GM19035 (cell line): ENCODE data around the gene SLC5A10.
"Not testable (repeated sequence)": the region's sequence is repeated elsewhere in the genome, so short reads cannot be mapped to it uniquely, and the experiment has no call there.

Experiments
- ATAC-seq: cut with Tn5 transposase; IDR thresholded peaks from one replicate; pipeline ENCODE4 v1.9.1; 2021; ENCODE audit not compliant: unreplicated experiment

Gene SLC5A10

DNA sequence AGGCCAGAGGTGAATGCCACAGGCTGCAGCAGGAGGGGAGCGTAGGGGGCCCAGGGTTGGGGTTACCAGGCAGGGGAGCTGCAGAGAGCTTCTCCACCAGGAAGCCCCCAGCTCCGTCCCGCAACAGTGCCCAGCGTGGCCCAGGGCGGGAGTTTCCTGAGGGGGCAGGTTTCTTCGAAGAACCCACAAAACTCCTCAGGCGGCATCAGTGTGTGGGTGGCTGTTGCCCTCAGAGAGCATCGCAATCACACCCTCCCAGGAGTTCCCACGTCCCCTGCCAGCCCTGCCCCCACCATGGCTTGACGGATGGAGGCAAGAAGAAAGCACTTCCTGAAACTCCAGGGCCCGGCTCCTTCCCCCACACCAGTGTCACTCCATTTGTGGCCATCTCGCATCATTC is 86.8 kb downstream of the SLC5A10 start:
- not testable (repeated sequence) for ATAC-seq

DNA sequence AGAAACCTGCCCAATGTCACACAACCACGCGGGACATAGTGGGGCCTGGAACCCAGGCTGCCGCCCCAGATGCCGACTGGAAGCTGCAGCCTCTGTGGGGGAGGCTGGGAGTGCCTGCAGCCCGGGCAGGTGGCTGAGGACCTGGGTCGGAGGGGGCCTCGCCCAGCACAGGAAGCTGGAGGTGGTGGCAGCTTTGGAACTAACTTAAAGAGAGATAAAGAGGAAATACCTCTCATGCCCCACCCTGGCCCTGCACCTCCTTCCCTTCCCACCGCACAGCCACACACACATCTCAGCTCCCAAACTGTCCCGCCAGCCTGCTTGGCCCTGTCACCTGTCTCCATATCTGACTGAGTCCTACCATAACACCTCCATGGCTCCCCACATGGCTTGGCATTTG is 88.4 kb downstream of the SLC5A10 start:
- not testable (repeated sequence) for ATAC-seq

DNA sequence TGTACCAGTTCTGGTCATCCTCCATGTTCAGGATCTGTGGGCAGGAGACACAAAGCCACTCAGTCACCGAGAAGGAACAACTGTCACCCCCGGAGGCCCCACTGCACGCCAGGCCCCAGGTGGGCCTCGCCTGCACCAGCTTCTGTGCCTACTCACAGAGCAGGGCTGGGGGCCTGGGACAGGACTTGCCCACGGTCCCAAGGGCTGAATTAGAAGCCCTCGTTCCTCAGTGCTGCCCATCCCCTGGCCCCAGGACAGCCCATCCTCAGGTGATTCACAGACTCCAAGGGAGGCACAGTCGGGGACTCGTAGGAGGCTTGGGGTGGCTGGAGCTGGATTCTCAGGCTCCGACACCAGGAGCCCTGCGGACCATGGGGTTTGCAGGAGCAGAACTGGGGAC is 89.9 kb downstream of the SLC5A10 start:
- ATAC-seq, result not testable (repeated sequence)

DNA sequence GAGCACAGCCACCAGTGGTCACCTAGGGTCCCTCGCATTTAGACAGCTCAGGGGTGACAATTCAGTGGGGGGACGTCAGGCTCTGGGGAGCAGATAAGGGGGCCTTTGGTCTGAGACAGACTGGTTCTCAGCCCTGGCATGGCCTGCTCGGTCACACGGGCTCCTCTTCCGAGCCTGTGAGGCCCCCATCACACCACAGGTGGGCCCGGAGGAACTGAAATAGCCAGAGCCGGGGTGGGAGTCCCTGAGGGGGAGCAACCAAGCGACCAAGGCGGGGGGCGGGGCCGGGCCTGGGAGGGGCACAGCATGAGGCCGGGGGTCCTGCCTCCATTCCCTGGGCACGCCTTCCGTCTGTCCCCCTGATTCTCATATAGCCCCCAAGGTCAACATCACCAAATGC is 90.4 kb downstream of the SLC5A10 start:
- ATAC-seq, result not testable (repeated sequence)

DNA sequence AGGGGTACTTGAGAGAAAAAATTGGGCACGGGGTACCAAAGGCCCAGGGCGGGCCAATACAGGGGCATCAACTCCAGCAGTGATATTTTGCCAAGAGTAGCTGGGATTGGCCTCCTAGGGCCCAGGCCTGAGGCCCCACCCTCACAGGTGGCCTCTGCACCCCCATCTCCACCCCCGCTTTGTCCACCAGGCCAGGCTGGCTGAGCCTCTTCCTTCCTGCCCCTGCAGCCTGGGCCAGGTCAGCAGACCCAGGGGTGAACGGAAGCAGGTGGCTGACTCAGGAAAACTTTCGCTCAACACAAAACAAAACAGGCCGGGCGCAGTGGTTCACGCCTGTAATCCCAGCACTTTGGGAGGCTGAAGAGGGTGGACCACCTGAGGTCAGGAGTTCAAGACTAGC is 91.1 kb downstream of the SLC5A10 start:
- ATAC-seq, result not testable (repeated sequence)

DNA sequence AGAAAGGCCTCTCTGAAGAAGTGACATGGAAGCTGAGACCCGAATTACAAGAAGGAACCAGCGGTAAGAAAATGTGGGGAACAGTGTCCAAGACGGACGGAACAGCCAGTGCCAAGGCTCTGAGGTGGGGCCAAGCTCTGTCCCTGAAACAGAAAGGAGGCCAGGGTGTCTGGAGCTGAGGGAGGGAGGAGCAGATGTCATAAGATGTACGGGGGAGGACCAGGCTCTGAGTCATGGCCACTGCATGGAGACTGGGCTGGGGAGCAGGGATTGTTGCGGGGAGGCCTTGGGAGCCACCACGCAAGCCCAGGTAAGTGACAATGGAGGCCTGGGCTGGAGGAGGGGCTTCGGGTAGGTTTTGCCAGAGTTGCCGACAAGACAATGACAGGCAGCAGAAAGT is 92.7 kb downstream of the SLC5A10 start:
- ATAC-seq, result not testable (repeated sequence)

DNA sequence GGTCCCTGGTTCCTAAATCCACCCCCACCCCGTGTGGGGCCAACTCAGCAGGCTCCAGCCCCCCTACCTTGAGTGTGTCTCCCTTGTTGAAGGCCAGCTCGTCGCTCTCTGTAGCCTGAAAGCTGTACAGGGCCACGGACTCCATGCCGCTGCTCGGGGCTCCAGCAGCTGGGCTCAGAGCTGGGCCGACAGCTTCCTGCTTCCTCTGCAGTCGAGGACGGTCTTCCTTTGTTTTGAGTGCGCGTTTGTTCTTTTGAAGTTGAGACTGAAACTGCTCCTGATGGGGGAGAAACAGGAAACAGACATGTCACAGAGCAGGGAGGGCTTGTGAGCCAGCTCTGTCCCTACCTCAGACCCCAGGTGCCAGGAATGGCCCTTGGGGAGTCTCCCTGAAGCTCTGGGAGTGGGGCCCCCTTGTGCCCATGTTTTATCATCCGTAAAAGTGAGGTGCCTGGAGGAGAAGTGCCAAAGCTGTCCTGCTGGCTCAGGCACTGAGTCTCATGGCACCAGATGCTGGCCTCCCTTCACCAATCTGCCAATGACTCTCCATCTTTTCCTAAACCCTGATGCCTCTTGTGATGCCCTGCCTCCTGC is 94.9 kb downstream of the SLC5A10 start, which contains the start of gene GRAP:
Gene GRAP (minus strand): TSS at position 176 of the 594 bp plus-strand sequence. CDS start 31 bp downstream, at position 145.
- not testable (repeated sequence) for ATAC-seq

DNA sequence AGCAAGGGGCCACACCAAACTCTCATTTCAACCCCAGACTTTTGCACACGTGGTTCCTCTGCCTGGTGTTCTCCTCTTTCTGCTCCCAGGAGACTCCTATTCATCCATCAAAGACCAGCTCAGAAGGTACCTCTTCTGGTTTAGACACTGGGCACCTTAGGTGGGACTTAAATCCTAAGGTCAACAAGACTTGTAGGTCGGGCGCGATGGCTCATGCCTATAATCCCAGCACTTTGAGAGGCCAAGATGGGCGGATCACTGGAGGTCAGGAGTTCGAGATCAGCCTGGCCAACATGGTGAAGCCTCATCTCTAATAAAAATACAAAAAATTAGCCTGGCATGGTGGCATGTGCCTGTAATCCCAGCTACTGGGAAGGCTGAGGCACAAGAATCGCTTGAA is 95.5 kb downstream of the SLC5A10 start:
- not testable (repeated sequence) for ATAC-seq

DNA sequence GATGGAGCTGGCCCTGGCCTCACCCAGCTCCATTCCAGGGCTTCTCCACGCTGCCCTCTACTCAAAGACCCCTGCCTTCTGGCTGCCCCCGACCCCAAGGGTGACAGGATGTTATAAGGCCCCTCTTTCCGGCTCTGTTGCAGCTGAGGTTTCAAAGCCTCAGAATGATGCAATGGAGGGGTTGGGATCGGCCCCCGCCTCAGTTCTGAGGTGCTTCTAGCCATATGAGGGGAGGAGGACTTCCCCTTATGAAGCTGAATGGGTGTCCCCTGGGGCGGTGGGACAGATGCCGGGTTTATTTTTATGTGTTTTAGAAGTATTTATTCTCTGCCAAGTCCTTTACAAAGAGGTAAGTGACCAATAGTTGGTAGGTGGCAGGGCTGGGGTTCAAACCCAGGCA is 96.9 kb downstream of the SLC5A10 start:
- ATAC-seq, result not testable (repeated sequence)

DNA sequence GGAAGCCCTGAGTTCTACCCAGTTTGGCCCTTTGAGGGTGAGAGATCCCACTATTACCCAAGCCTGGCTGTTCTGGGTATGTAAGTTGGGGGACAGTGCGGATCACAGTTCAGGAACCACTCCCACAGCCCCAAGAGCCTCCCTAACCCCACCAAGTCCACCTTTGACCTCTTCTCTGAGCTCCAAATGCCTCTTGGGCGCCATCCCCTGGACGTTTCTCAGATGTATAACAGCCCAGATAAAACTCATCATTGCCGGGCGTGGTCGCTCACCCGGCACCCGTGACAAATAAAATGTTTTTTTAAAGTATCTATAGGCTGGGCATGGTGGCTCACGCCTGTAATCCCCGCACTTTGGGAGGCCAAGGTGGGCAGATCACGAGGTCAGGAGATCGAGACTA is 103.5 kb downstream of the SLC5A10 start:
- not testable (repeated sequence) for ATAC-seq

DNA sequence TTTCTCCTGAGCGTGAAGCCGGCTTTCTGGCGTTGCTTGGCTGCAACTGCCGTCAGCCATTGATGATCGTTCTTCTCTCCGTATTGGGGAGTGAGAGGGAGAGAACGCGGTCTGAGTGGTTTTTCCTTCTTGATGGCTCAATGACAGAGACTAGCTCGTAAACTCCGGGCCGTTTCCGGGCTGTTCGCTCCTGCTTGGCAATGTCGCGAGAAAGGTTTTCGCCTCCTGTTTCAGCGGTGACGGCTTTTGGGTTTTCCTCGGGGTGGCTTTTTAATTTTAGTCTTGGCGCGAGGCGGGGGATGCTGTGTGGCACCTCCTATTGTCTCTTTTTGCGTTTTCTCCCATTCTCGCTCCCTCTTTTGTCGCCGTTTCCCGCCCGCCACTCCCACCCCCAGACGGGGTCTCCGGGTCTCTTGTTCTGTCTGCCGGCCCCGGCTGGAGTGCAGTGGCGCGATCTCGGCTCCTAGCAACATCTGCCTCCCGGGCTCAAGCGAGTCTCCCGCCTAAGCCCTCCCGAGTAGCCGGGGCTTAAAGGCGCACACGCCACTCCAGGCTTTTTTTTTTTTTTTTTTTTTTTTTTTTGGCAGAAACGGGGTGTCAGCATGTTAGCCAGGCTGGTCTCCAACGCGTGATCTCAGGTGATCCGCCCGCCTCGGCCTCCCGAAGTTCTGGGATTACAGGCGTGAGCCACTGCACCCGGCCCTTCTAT is 110.2 kb downstream of the SLC5A10 start:
- ATAC-seq, result peak; percentile 56

DNA sequence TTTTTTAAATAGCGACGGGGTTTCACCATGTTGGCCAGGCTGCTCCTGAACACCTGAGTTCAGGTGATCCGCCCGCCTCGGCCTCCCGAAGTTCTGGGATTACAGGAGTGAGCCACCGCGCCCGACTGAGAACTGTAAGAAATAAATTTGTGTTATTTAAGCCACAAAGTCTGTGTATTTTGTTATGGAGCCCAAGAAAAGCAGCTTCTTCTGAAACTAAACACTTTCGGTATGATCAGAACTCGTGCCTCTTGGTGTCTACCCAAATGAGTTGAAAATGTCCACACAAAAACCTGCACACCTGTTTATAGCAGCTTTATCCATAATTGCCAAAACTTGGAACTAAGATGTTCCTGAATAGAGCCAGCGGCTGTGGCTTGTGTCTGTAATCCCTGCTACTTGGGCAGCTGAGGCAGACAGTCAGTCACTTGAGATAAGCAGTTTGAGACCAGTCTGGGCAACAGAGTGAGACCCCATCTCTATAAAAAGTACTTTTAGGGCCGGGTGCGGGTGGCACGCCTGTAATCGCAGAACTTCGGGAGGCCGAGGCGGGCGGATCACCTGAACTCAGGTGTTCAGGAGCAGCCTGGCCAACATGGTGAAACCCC is 110.9 kb downstream of the SLC5A10 start:
- ATAC-seq, result peak; percentile 61

DNA sequence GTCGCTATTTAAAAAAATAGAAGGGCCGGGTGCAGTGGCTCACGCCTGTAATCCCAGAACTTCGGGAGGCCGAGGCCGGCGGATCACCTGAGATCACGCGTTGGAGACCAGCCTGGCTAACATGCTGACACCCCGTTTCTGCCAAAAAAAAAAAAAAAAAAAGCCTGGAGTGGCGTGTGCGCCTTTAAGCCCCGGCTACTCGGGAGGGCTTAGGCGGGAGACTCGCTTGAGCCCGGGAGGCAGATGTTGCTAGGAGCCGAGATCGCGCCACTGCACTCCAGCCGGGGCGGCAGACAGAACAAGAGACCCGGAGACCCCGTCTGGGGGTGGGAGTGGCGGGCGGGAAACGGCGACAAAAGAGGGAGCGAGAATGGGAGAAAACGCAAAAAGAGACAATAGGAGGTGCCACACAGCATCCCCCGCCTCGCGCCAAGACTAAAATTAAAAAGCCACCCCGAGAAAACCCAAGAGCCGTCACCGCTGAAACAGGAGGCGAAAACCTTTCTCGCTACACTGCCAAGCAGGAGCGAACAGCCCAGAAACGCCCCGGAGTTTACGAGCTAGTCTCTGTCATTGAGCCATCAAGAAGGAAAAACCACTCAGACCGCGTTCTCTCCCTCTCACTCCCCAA is 111.5 kb downstream of the SLC5A10 start:
- ATAC-seq, result peak; percentile 36

DNA sequence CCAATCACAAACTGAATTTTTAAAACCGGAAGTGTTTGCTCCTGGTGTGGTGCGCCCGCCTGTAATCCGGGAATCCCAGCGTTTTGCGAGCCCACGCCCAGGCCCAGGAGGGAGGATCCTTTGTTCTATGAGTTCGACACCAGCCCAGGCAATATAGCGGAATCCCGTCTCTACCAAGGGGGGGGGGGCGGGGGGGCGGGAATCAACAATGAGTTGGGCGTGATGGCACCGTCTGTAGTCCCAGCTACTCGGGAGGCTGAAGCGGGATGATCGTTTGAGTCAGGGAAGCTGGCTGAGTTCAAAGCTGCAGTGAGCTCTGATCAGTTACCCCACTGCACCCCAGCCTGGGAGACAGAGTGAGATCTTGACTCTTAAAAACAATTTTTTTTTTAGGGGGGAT is 112.4 kb downstream of the SLC5A10 start:
- ATAC-seq, result not testable (repeated sequence)

DNA sequence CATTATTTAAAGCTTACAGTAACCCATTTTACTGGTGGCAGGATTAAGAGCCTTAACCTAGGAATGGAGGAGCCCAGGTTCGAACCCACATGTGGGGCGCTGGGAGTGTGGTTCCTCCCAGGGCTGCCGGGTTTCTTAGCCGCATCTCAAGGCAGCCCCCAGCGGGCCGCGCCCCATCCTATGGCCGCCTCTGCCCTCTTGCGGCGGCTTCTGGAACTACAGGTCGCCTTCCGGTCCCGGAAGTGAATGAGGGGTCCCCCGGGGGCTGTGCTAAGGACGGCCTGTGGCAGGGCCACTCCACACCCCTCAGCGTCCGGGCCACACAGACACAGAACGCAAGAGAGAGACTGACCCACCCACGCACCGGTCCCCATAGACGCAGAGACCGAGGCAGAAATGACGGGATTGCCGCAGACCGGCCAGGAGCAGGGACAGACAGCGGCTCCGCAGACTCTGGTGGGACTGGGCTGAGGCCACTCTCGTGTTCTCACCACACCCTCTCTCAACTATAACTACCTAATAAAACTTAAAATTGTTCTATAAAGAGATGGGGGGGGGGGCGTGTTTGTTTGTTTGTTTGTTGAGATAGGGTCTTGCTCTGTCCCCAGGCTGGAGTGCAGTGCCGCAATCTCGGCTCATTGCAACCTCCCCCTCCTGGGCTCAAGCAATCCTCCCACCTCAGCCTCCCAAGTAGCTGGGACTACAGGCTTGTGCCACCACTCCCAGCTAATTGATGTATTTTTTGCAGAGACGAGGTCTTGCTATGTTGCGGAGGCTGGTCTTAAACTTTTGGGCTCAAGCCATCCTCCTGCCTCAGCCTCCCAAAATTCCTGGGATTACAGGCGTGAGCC is 118.6 kb downstream of the SLC5A10 start:
- ATAC-seq, result peak; percentile 69
